CD4-positive, alpha-beta T cell (primary cell): ENCODE results near the gene ZNF638. TPM values are rescaled to one million over a fixed set of nuclear protein-coding genes. Genes with fewer than 3 reads are reported as not detected.
A peak's percentile ranks its signal among the peaks of the same experiment; 100 is the strongest.

ENCODE experiments used
- ATAC-seq: fragments of 200-7000 bp; cut with Tn5 transposase; one replicate; pipeline ENCODE4 v1.10.0; 2022; ENCODE audit warnings: mild to moderate bottlenecking; ENCODE audit not compliant: poor library complexity
- CTCF ChIA-PET: fragments of 350-600 bp; sonication (Branson Sonifier 250); formaldehyde crosslinking; loops from one replicate; lab custom pipeline; 2021; ENCODE audit warnings: antibody characterized with exemption, inconsistent platforms; lab: Charles Lee
- POLR2A ChIA-PET: fragments of 350-600 bp; sonication (Branson Sonifier 250); formaldehyde crosslinking; loops from one replicate; lab custom pipeline; 2021; ENCODE audit warnings: antibody characterized with exemption, inconsistent platforms; lab: Charles Lee
- DNase-seq, 14 experiments: peaks; one replicate each; pipeline ENCODE4 v3.0.0-alpha.2; 2013 to 2020; ENCODE audit warnings: mixed read lengths in 2 of 14
- H3K27ac ChIP-seq, 2 donors: one replicate each; pipeline versions ENCODE4 v1.5.1 to v1.7.0; 2013; ENCODE audit warnings: low read length in 2 of 2, low read depth in 1 of 2, mild to moderate bottlenecking in 1 of 2
- H3K27me3 ChIP-seq, 2 experiments: 1 replicate in 1 of 2; 2 replicates in 1 of 2; pipeline versions ENCODE4 v1.6.1 to v1.7.0; 2013; ENCODE audit warnings: low read length in 2 of 2, control low read depth in 1 of 2, mild to moderate bottlenecking in 1 of 2, moderate library complexity in 1 of 2; ENCODE audit not compliant: insufficient read depth in 2 of 2, control insufficient read depth in 1 of 2
- H3K36me3 ChIP-seq: one replicate; pipeline ENCODE4 v1.6.1; 2013; ENCODE audit warnings: low read length, control low read depth; ENCODE audit not compliant: insufficient read depth
- H3K4me1 ChIP-seq: one replicate; pipeline ENCODE4 v1.6.1; 2013; ENCODE audit warnings: low read length, control low read depth; ENCODE audit not compliant: insufficient read depth
- H3K4me3 ChIP-seq: one replicate; pipeline ENCODE4 v1.5.1; 2013; ENCODE audit warnings: mild to moderate bottlenecking, low read length, moderate library complexity
- H3K9me3 ChIP-seq, 2 experiments: 1 replicate in 1 of 2; 2 replicates in 1 of 2; pipeline versions ENCODE4 v1.6.1 to v1.7.0; 2013; ENCODE audit warnings: low read length in 2 of 2, mild to moderate bottlenecking in 2 of 2, control low read depth in 1 of 2, moderate library complexity in 1 of 2; ENCODE audit not compliant: control insufficient read depth in 1 of 2, insufficient read depth in 1 of 2
- H3K27ac Mint-ChIP-seq: one replicate; pipeline ENCODE4 v1.8.0; 2020; ENCODE audit warnings: mixed read lengths
- H3K27me3 Mint-ChIP-seq: one replicate; pipeline ENCODE4 v1.8.0; 2021; ENCODE audit warnings: mixed read lengths
- H3K36me3 Mint-ChIP-seq: one replicate; pipeline ENCODE4 v1.8.0; 2021; ENCODE audit warnings: low read depth, mixed read lengths
- H3K4me1 Mint-ChIP-seq: one replicate; pipeline ENCODE4 v1.8.0; 2021; ENCODE audit warnings: low read depth, mixed read lengths
- H3K4me3 Mint-ChIP-seq: one replicate; pipeline ENCODE4 v1.8.0; 2020; ENCODE audit warnings: mild to moderate bottlenecking, mixed read lengths
- H3K9me3 Mint-ChIP-seq: one replicate; pipeline ENCODE4 v1.8.0; 2020; ENCODE audit warnings: mixed read lengths
- CTCF ChIP-seq: fragments of 200-600 bp; IDR thresholded peaks from one replicate; pipeline ENCODE4 v1.8.0; 2022; ENCODE audit warnings: antibody characterized with exemption, mild to moderate bottlenecking
- intact Hi-C, 2 experiments: fragments of 100-400 bp; cut with DNase I in 1 of 2; cut with micrococcal nuclease in 1 of 2; formaldehyde crosslinking; loops; one replicate each; pipeline versions ENCODE4 v1.15.1 to v1.9.0; 2023 to 2025; cut with DNase I, micrococcal nuclease
- total RNA-seq, 174 experiments: library from RNA in 2 of 174; stranded (reverse) in 2 of 174; gene quantifications; one replicate each; pipeline ENCODE4 v1.2.3 and lab custom pipeline; 2021 to 2026

ZNF638 gene
- total RNA-seq, 2 experiments from 2014 or later: 77.8 to 86.4 TPM

GRCh38 chr2:71419145-71419544, 87.6 kb downstream of the ZNF638 start:
- Mint-ChIP-seq H3K4me3 (peak overlapping the region; percentile 40), H3K9me3 (no peaks in the 10 kb centered on the region), H3K4me1 (peaks cover 39% of the 10 kb centered on the region), H3K27ac (peak overlapping the region; percentile 21), H3K36me3 (peaks cover 51% of the 10 kb centered on the region), H3K27me3 (no peaks in the 10 kb centered on the region)
- ATAC-seq (no peak), DNase-seq (no peak)
- no peak for TF ChIP-seq CTCF
- Histone ChIP-seq H3K27ac (no peak overlapping the region), H3K9me3 (no peaks in the 10 kb centered on the region), H3K4me1 (no peaks in the 10 kb centered on the region), H3K4me3 (no peak overlapping the region), H3K27me3 (no peaks in the 10 kb centered on the region), H3K36me3 (peaks cover 19% of the 10 kb centered on the region)
- CTCF ChIA-PET: no interaction called here
- intact Hi-C loops: loop anchor here in 1 of 2 experiments (5.0 kb wide), 1 partner anchor 87 kb away; the partner anchor contains the start of gene ZNF638
- POLR2A ChIA-PET: interaction anchor here (0.7 to 1.0 kb wide), 2 partner anchors 87 to 1815 kb away, joined by 3 to 4 read pairs; partner anchors contain the start of gene CCT7

GRCh38 chr2:71419976-71420375, 88.4 kb downstream of the ZNF638 start:
- no peak for DNase-seq
- ATAC-seq: no peak
- Histone ChIP-seq H3K27me3 (no peaks in the 10 kb centered on the region), H3K4me1 (no peaks in the 10 kb centered on the region), H3K9me3 (no peaks in the 10 kb centered on the region), H3K4me3 (no peak overlapping the region), H3K36me3 (peaks cover 27% of the 10 kb centered on the region), H3K27ac (no peak overlapping the region)
- POLR2A ChIA-PET: interaction anchor here (0.7 to 1.0 kb wide), 2 partner anchors 87 to 1814 kb away, joined by 3 to 4 read pairs; partner anchors contain the start of gene CCT7
- intact Hi-C loops: loop anchor here in 1 of 2 experiments (5.0 to 10.0 kb wide), 2 partner anchors 88 to 195 kb away; partner anchors contain the start of genes PAIP2B and ZNF638
- Mint-ChIP-seq H3K9me3 (no peaks in the 10 kb centered on the region), H3K27ac (no peak overlapping the region), H3K36me3 (peaks cover 59% of the 10 kb centered on the region), H3K4me3 (no peak overlapping the region), H3K27me3 (no peaks in the 10 kb centered on the region), H3K4me1 (peaks cover 39% of the 10 kb centered on the region)
- CTCF ChIA-PET: no interaction called here
- no peak for TF ChIP-seq CTCF

- Mint-ChIP-seq H3K36me3 (peaks cover 76% of the 10 kb centered on the region), H3K4me3 (no peak overlapping the region), H3K27me3 (no peaks in the 10 kb centered on the region), H3K27ac (no peak overlapping the region), H3K9me3 (no peaks in the 10 kb centered on the region), H3K4me1 (peaks cover 32% of the 10 kb centered on the region)
- Histone ChIP-seq H3K36me3 (peaks cover 48% of the 10 kb centered on the region), H3K27ac (no peak overlapping the region), H3K9me3 (no peaks in the 10 kb centered on the region), H3K4me3 (no peak overlapping the region), H3K4me1 (no peaks in the 10 kb centered on the region), H3K27me3 (no peaks in the 10 kb centered on the region)
- intact Hi-C loops: loop anchor here in 1 of 2 experiments (10.0 kb wide), 1 partner anchor 198 kb away; the partner anchor contains the start of gene PAIP2B
- no peak for DNase-seq
- CTCF ChIA-PET: no interaction called here
- TF ChIP-seq CTCF: no peak
- POLR2A ChIA-PET: no interaction called here
- ATAC-seq: no peak
Measured at GRCh38 chr2:71422786-71423185, 91.2 kb downstream of the ZNF638 start.
